Subcutaneous adipose tissue (tissue), 4 donors: Measurements from ENCODE around the gene CCDC142. TPM values are rescaled to one million over a fixed set of nuclear protein-coding genes. Genes with fewer than 3 reads are reported as not detected.

Experiments
- total RNA-seq, 4 donors: library from RNA; depleted of rRNA; stranded (reverse); fragments of >200 nt; gene quantifications; one replicate each; pipeline ENCODE4 v1.1.0, GENCODE V29; 2016
- TF ChIP-seq, protein P1 (sequence below): fragments of 450-650 bp; IDR thresholded peaks from one replicate; pipeline ENCODE4 v1.5.1; 2016; ENCODE audit warnings: low read depth, mild to moderate bottlenecking, control low read depth, antibody characterized with exemption, moderate library complexity

Gene CCDC142
- total RNA-seq, 4 donors from 2014 or later = 10.4 to 30.0 (median 16.8) TPM

DNA sequence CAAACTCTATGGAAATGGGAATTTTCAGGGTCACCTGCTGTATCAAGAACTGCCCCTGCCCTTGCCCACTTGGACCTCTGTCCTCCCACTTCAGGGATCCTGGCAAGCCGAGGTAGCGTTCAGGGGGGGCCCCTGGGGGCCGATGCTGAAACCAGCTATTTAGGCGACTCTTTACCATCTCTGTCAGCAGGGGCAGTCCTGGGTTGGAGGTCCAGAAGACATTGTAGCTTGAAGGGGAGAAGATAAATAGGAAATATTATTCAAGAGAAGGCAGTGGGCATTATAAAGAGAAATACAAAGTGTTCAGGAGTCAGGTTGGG, 20.1 kb downstream of the CCDC142 start:
- TF ChIP-seq, protein P1, sequence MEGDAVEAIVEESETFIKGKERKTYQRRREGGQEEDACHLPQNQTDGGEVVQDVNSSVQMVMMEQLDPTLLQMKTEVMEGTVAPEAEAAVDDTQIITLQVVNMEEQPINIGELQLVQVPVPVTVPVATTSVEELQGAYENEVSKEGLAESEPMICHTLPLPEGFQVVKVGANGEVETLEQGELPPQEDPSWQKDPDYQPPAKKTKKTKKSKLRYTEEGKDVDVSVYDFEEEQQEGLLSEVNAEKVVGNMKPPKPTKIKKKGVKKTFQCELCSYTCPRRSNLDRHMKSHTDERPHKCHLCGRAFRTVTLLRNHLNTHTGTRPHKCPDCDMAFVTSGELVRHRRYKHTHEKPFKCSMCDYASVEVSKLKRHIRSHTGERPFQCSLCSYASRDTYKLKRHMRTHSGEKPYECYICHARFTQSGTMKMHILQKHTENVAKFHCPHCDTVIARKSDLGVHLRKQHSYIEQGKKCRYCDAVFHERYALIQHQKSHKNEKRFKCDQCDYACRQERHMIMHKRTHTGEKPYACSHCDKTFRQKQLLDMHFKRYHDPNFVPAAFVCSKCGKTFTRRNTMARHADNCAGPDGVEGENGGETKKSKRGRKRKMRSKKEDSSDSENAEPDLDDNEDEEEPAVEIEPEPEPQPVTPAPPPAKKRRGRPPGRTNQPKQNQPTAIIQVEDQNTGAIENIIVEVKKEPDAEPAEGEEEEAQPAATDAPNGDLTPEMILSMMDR = no peak

DNA sequence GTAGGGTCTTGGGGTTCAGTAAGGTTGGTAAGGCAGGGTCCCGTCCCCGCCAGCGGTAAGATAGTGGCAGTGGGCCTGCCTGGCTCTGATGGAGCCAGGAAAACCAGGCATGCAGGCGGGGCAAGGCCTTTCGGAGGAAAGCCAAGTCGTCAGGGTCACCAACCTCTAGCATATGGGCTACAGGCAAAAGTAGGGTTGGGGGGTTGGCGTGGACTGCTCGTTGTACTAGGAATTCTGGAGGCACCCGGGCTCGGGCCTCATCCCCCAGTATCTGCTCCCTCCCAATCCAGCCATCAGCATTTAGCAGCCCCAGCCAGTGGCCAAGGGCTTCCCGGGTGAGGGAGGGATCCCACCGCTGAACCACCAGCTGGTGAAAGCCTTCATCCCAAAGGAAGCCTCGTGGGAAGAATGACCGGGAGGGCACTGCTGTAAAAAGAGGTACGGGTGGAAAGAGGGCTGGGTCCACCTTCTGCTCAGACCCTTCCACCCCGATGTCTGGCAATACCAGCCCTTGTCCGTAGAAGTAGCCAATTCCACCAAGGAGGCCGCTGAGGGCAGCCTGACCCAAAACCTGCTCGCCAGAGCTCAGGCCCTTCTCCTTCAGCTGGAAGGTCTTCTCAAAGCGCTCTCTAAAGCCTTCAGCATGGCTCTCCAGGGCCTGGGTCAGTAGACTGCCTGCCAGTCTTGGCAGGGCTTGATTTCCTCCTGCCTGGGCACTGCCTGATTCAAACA, 20.6 kb downstream of the CCDC142 start:
- TF ChIP-seq, protein P1 = no peak

DNA sequence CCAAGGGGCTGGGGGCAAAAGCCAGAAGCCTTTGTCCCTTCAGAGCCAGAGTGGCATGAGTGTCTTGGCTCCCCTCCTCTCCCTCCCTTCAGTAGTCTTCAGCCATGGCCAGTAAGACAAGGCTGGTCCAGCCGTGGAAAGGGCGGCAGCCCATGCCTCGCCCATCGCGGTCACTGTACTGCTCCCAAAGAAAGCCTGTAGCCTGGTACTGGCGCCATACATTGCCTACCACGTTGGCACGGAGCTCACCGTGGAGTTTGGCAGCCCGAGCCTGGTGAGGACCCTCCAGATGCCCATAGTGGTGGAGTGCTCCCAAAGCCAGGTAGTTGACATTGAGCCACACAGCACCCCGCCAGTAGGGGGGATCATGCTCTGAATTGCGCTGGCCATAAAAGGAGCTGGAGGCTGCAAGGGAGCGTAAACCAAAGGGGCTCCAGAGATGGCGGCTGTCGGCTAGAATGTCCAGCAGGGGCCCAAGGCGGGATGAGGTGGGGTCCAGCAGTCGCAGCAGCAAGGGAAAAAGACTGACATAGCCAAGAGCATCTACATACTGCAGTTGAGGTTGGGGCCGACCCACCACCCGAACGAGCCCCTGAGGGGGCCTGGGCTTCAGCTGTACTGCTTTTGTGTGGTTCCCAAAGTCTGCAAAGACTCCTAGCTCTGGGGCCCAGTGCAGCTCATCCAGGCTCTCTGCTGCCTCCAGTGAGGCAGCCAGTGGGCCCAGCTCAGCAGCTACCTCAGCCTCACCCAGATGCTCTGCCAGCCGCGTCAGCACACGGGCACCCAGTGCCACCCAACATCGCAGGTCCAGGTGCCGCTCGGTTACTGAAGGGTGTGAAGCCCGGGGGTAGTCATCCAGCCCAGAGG, 21.4 kb downstream of the CCDC142 start:
- TF ChIP-seq, protein P1 = no peak

DNA sequence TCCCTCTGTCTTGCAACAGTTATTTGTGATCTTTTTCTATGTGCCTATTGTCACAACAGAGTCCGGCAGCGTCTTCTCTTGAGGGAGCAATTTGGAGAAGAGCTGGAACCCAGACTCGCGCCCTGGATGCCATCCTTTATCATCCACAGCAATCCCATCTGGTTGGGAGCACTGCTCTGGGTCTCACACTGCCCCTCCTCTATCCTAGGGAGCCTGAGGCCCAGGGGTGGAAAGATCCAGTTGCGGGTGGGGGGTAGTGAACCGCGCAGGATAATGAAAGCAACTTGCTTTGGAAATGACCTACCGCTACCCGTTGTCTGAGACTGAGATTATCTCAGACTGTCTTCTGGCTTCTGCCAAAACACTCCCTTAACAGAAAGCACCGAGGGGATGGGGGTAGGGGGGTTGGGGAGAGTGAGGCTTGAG, 23.8 kb downstream of the CCDC142 start:
- TF ChIP-seq, protein P1 = no peak

DNA sequence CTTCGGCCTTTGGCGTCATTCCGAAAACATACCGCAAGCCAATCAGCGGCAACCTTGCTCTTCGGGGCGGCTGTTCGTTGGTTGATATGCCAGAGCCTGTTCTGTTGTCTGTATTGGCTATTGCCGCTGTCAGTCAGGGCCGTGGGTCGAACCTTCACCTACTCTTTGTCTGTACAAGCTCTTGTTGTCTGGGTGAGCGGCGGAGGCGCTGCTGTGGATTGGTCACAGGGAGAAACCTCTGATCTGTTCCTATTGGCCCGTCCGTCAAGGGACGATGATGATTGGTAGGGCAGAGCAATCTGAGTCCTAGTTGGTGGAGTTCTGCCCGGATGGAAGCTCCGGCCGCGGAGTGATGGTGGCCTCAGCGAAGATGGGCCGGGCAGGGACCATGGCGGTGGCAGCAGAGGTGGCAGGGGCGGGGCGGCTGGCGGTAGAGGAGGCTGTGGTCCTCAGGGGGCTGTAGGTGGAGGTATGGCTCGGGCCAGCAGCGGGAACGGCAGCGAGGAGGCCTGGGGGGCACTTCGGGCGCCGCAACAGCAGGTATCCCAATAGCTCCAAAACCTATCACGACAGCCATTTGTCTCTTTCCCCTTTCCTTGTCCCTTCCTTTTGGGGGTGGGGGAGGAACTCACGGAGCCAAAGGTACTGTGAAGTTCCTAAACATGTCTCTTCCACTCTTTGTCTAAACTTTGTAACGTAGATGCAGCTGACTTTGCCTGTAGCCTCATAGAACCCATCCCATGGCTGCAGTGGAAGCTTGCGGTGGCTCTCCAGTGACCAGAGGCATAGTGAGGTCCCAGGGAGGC, 24.5 kb downstream of the CCDC142 start, which contains the start of gene WBP1:
TSS of gene WBP1 (plus strand) at position 307 of the 806 bp plus-strand sequence. CDS start at position 472, 165 bp downstream.
- TF ChIP-seq, protein P1 = no peak

DNA sequence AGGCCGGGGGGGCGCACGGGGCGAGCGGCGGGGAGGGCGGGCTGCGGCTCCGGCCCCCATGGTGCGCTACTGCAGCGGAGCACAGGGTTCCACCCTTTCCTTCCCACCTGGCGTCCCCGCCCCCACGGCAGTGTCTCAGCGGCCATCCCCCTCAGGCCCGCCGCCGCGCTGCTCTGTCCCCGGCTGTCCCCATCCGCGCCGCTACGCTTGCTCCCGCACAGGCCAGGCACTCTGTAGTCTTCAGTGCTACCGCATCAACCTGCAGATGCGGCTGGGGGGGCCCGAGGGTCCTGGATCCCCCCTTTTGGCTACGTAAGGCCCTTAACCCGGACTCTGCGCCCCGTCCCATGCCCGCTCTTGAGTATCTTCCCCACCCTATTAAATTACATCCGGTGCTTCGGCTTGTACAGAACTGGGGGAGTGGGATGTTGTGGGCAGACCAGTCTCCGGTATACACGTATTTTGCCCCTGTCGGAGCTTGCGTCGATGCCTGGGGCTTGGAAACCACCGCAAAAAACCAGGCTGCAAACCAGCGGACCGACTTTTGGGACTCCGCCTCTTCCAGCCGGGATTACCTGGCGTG, 25.2 kb downstream of the CCDC142 start:
- TF ChIP-seq, protein P1 = no peak
